Endodermal cell (in vitro differentiated cells): ENCODE measurements around the gene IL31RA. TPM values are rescaled to one million over a fixed set of nuclear protein-coding genes. Genes with fewer than 3 reads are reported as not detected.

ENCODE experiments used
- DNase-seq: peaks from one replicate; pipeline ENCODE4 v3.0.0-alpha.2; 2017
- H3K27ac ChIP-seq: 2 replicates; pipeline ENCODE4 v1.5.1; 2013; ENCODE audit warnings: mild to moderate bottlenecking, low read depth, low read length, moderate library complexity
- H3K27me3 ChIP-seq: 2 replicates; pipeline ENCODE4 v1.6.1; 2013; ENCODE audit warnings: mild to moderate bottlenecking, low read length, moderate library complexity; ENCODE audit not compliant: insufficient read depth, control insufficient read depth, poor library complexity, severe bottlenecking
- H3K36me3 ChIP-seq: 2 replicates; pipeline ENCODE4 v1.7.0; 2013; ENCODE audit warnings: mild to moderate bottlenecking, low read length, moderate library complexity; ENCODE audit not compliant: control insufficient read depth, insufficient read depth
- H3K4me1 ChIP-seq: one replicate; pipeline ENCODE4 v1.7.0; 2013; ENCODE audit warnings: low read length; ENCODE audit not compliant: control insufficient read depth, insufficient read depth
- H3K4me3 ChIP-seq: 2 replicates; pipeline ENCODE4 v1.5.1; 2013; ENCODE audit warnings: mild to moderate bottlenecking, low read length, moderate library complexity
- H3K9ac ChIP-seq: 2 replicates; pipeline ENCODE4 v1.6.1; 2013; ENCODE audit warnings: mild to moderate bottlenecking, low read length, moderate library complexity; ENCODE audit not compliant: poor library complexity, severe bottlenecking; ENCODE audit errors: extremely low read depth
- H3K9me3 ChIP-seq: 2 replicates; pipeline ENCODE4 v1.6.1; 2013; ENCODE audit warnings: mild to moderate bottlenecking, low read length, moderate library complexity; ENCODE audit not compliant: control insufficient read depth
- H3K27ac Mint-ChIP-seq: 2 replicates; pipeline ENCODE4 v1.8.0; 2020; ENCODE audit warnings: mixed read lengths
- H3K27me3 Mint-ChIP-seq: 2 replicates; pipeline ENCODE4 v1.8.0; 2021; ENCODE audit warnings: mild to moderate bottlenecking, mixed read lengths; ENCODE audit not compliant: insufficient read depth
- H3K36me3 Mint-ChIP-seq: 2 replicates; pipeline ENCODE4 v1.8.0; 2020; ENCODE audit warnings: low read depth, mixed read lengths
- H3K4me1 Mint-ChIP-seq: 2 replicates; pipeline ENCODE4 v1.8.0; 2020; ENCODE audit warnings: mixed read lengths
- H3K4me3 Mint-ChIP-seq: 2 replicates; pipeline ENCODE4 v1.8.0; 2020; ENCODE audit warnings: mild to moderate bottlenecking, moderate library complexity, mixed read lengths
- H3K9me3 Mint-ChIP-seq: 2 replicates; pipeline ENCODE4 v1.8.0; 2020; ENCODE audit warnings: mild to moderate bottlenecking, mixed read lengths
- CTCF ChIP-seq: fragments of 200-600 bp; sonication (generic); conservative IDR thresholded peaks from 2 replicates; pipeline ENCODE4 v1.5.0; 2021; ENCODE audit warnings: antibody characterized with exemption, mild to moderate bottlenecking
- WGBS, 2 experiments: methylation state at CpG; one replicate each; pipeline versions ENCODE4 v1.1.5 to v1.1.7; 2013; ENCODE audit warnings: missing lambda C conversion rate in 2 of 2, mixed read lengths in 1 of 2; ENCODE audit not compliant: insufficient coverage in 1 of 2, insufficient read length in 1 of 2; 5-methylcytosine and 5-hydroxymethylcytosine counted together
- total RNA-seq, 2 donors: library from RNA; stranded (reverse); fragmentation: NEBNext Ultra II Directional in 1 of 2; extraction: Animal tissue kit (Norgen Biotek cat#: 25700) in 1 of 2; gene quantifications; 2 replicates in 1 of 2; 3 replicates in 1 of 2; pipeline ENCODE4 v1.2.1, GENCODE V29; 2021

Gene IL31RA
- total RNA-seq, 2 donors from 2014 or later: not detected

GRCh38 chr5:55888205-55888604 lies 37.0 kb downstream of the IL31RA start:
- no peak for DNase-seq
- Mint-ChIP-seq H3K36me3 (no peaks in the 10 kb centered on the region), H3K9me3 (peaks cover 4% of the 10 kb centered on the region), H3K4me3 (no peak overlapping the region), H3K27me3 (no peaks in the 10 kb centered on the region), H3K27ac (no peak overlapping the region), H3K4me1 (no peaks in the 10 kb centered on the region)
- Histone ChIP-seq H3K27ac (no peak overlapping the region), H3K36me3 (no peaks in the 10 kb centered on the region), H3K4me3 (no peak overlapping the region), H3K9me3 (peaks cover 6% of the 10 kb centered on the region), H3K9ac (no peak overlapping the region), H3K27me3 (no peaks in the 10 kb centered on the region), H3K4me1 (no peaks in the 10 kb centered on the region)
- no peak for TF ChIP-seq CTCF
- WGBS, 2 experiments: 95 to 97% methylated on average over 4 to 5 of the region's 5 CpGs

- no peaks in the 10 kb centered on the region for H3K27me3 Mint-ChIP-seq
- H3K4me3 Mint-ChIP-seq: no peak overlapping the region
- H3K36me3 Mint-ChIP-seq: no peaks in the 10 kb centered on the region
- H3K4me1 Mint-ChIP-seq: no peaks in the 10 kb centered on the region
- Histone ChIP-seq H3K4me1 (no peaks in the 10 kb centered on the region), H3K27me3 (no peaks in the 10 kb centered on the region), H3K9ac (no peak overlapping the region), H3K27ac (no peak overlapping the region), H3K4me3 (no peak overlapping the region), H3K36me3 (no peaks in the 10 kb centered on the region), H3K9me3 (peaks cover 6% of the 10 kb centered on the region)
- H3K9me3 Mint-ChIP-seq: peaks cover 4% of the 10 kb centered on the region
- TF ChIP-seq CTCF: no peak
- WGBS, 2 experiments: 83 to 84% methylated on average over 2 of the region's 2 CpGs
- H3K27ac Mint-ChIP-seq: no peak overlapping the region
- no peak for DNase-seq
These were observed 41.3 kb downstream of the IL31RA start for GRCh38 chr5:55892479-55892878.

- TF ChIP-seq CTCF: no peak
- H3K4me3 ChIP-seq: no peak overlapping the region
- no peak overlapping the region for H3K4me3 Mint-ChIP-seq
- H3K9ac ChIP-seq: no peak overlapping the region
- peaks cover 4% of the 10 kb centered on the region for H3K9me3 Mint-ChIP-seq
- no peaks in the 10 kb centered on the region for H3K36me3 ChIP-seq
- H3K27ac ChIP-seq: no peak overlapping the region
- H3K27ac Mint-ChIP-seq: no peak overlapping the region
- 92 to 100% methylated on average over 2 to 3 of the region's 3 CpGs for WGBS, 2 experiments
- peaks cover 2% of the 10 kb centered on the region for H3K27me3 Mint-ChIP-seq
- no peaks in the 10 kb centered on the region for H3K27me3 ChIP-seq
- peaks cover 6% of the 10 kb centered on the region for H3K9me3 ChIP-seq
- no peaks in the 10 kb centered on the region for H3K36me3 Mint-ChIP-seq
- no peaks in the 10 kb centered on the region for H3K4me1 ChIP-seq
- H3K4me1 Mint-ChIP-seq: no peaks in the 10 kb centered on the region
- DNase-seq: no peak
These were observed 43.0 kb downstream of the IL31RA start for GRCh38 chr5:55894135-55894534.
